K562 (cell line): ENCODE data around the gene NPR2. TPM values are rescaled to one million over a fixed set of nuclear protein-coding genes. Genes with fewer than 3 reads are reported as not detected.

Experiments
- CEBPZ ChIP-seq: fragments of 150-350 bp; IDR thresholded peaks from 2 replicates; pipeline ENCODE4 v1.6.1; 2014; ENCODE audit warnings: low read depth, mild to moderate bottlenecking, low read length, borderline replicate concordance
- CHD1 ChIP-seq: fragments of 200-600 bp; sonication (generic); IDR thresholded peaks from one replicate; pipeline ENCODE4 v1.6.1; 2012; ENCODE audit warnings: mild to moderate bottlenecking, moderate library complexity, low read length, inconsistent platforms
- E2F1 ChIP-seq: sonication (generic); formaldehyde crosslinking; IDR thresholded peaks from 2 replicates; pipeline ENCODE4 v1.8.1; 2023; ENCODE audit warnings: mild to moderate bottlenecking, missing genetic modification reagents, moderate library complexity
- EP400 ChIP-seq: fragments of 450-650 bp; IDR thresholded peaks from 2 replicates; pipeline ENCODE4 v1.6.1; 2017; ENCODE audit warnings: antibody characterized with exemption, mild to moderate bottlenecking, moderate library complexity
- FOSL1 ChIP-seq: fragments of 200-800 bp; sonication (Bioruptor generic); conservative IDR thresholded peaks from 2 replicates; pipeline ENCODE4 v1.6.1; 2016; ENCODE audit warnings: missing genetic modification characterization, missing compliant biosample characterization
- FOXK2 ChIP-seq, 2 experiments: fragments of 450-650 bp; IDR thresholded peaks in 1 of 2; conservative IDR thresholded peaks in 1 of 2; 2 replicates each; pipeline ENCODE4 v1.6.1; 2016; ENCODE audit warnings: low read depth in 2 of 2, mild to moderate bottlenecking in 1 of 2
- GMEB1 ChIP-seq: fragments of 250-450 bp; sonication (Bioruptor Pico); IDR thresholded peaks from 2 replicates; pipeline ENCODE4 v1.4.0; 2020; ENCODE audit warnings: mild to moderate bottlenecking
- HDAC3 ChIP-seq: fragments of 450-650 bp; IDR thresholded peaks from 2 replicates; pipeline ENCODE4 v1.6.1; 2018; ENCODE audit warnings: borderline replicate concordance, mild to moderate bottlenecking, moderate library complexity; ENCODE audit not compliant: partially characterized antibody
- MCM2 ChIP-seq: fragments of 450-650 bp; IDR thresholded peaks from 2 replicates; pipeline ENCODE4 v1.6.1; 2017; ENCODE audit warnings: low read depth, mild to moderate bottlenecking
- NRF1 ChIP-seq, 2 experiments: fragments of 450-650 bp; IDR thresholded peaks in 1 of 2; conservative IDR thresholded peaks in 1 of 2; 2 replicates each; pipeline ENCODE4 v1.6.1; 2014; ENCODE audit warnings: mild to moderate bottlenecking in 2 of 2
- STAT6 ChIP-seq: sonication (generic); formaldehyde crosslinking; IDR thresholded peaks from 2 replicates; pipeline ENCODE4 v1.8.1; 2023; ENCODE audit warnings: mild to moderate bottlenecking, missing genetic modification reagents
- TCF7 ChIP-seq: sonication (generic); IDR thresholded peaks from 2 replicates; pipeline ENCODE4 v1.6.1; 2016; ENCODE audit warnings: antibody characterized with exemption, borderline replicate concordance
- THAP7 ChIP-seq: fragments of 250-450 bp; sonication (Bioruptor Pico); IDR thresholded peaks from 2 replicates; pipeline ENCODE4 v1.5.0; 2021
- ZFPM2 ChIP-seq: fragments of 250-450 bp; sonication (Bioruptor Pico); IDR thresholded peaks from 2 replicates; pipeline ENCODE4 v1.5.1; 2022; ENCODE audit warnings: mild to moderate bottlenecking
- ZNF280B ChIP-seq: fragments of 250-450 bp; sonication (Bioruptor Pico); IDR thresholded peaks from 2 replicates; pipeline ENCODE4 v1.5.1; 2021; ENCODE audit warnings: mild to moderate bottlenecking
- ZNF551 ChIP-seq: fragments of 250-450 bp; sonication (Bioruptor Pico); IDR thresholded peaks from 2 replicates; pipeline ENCODE4 v1.5.0; 2021; ENCODE audit warnings: mild to moderate bottlenecking, moderate library complexity
- polyA plus RNA-seq, 8 experiments: library from polyadenylated mRNA; depleted of rRNA in 4 of 8; stranded (reverse) in 5 of 8; unstranded in 3 of 8; fragments of >200 nt; fragmentation: Nextera tagmentation in 2 of 8; fragmentation: Illumina TruSeq in 1 of 8; extraction: Ambion mirVana in 2 of 8; extraction: Trizol in 1 of 8; gene quantifications; 2 replicates each; pipeline versions ENCODE4 v1.2.1 to v1.2.3, GENCODE V29; 2011 to 2014; ENCODE audit warnings: inconsistent platforms in 1 of 8, missing spikeins in 1 of 8
- total RNA-seq, 7 experiments: library from RNA; depleted of rRNA in 6 of 7; stranded (reverse); fragments of >200 nt in 6 of 7; fragmentation: Illumina TruSeq in 2 of 7; extraction: Trizol in 2 of 7; gene quantifications; 2 replicates each; pipeline versions ENCODE4 v1.2.1 to v1.2.3, GENCODE V29; 2011 to 2021; ENCODE audit warnings: low replicate concordance in 1 of 7

NPR2 gene
- total and polyA plus RNA-seq, 9 of the 15 experiments (the other 6 are each of a cell fraction or from before 2014, with no cell fraction given), result 2.4 to 12.9 (median 6.0) TPM

GRCh38 chr9:35814106-35814840 is 22.9 kb downstream of the NPR2 start (continued):
- TF ChIP-seq CEBPZ, result no peak
- no peak for TF ChIP-seq TCF7
- no peak for TF ChIP-seq STAT6 (CRISPR knock-in tag)
- TF ChIP-seq FOSL1 (tag), result peak; percentile 33; the same call in 1 of the 2 replicates
- TF ChIP-seq ZNF280B (CRISPR knock-in tag), result no peak
- TF ChIP-seq FOXK2 (conservative IDR thresholded peaks at IDR 0.05 in 1 of 2, IDR thresholded peaks at IDR 0.05 in 1 of 2; ENCODE audit: low read depth in 2 of 2), result no peak
- no peak for TF ChIP-seq ZNF551 (CRISPR knock-in tag)
- no peak for TF ChIP-seq ZFPM2 (CRISPR knock-in tag)
- no peak for TF ChIP-seq E2F1
- no peak for TF ChIP-seq MCM2
- no peak for TF ChIP-seq GMEB1 (CRISPR knock-in tag)
- TF ChIP-seq THAP7, result no peak
- peak; percentile 78 to 82 for TF ChIP-seq NRF1 (conservative IDR thresholded peaks at IDR 0.05 in 1 of 2, IDR thresholded peaks at IDR 0.05 in 1 of 2)
- no peak for TF ChIP-seq HDAC3
- peak; percentile 92 for TF ChIP-seq CHD1
- peak; percentile 70 for TF ChIP-seq EP400
